ENCODE measurements around the gene POLK.
A peak's percentile ranks its signal among the peaks of the same experiment; 100 is the strongest.
"Not testable (repeated sequence)": the region's sequence is repeated elsewhere in the genome, so short reads cannot be mapped to it uniquely, and the experiment has no call there.

POLK gene

DNA sequence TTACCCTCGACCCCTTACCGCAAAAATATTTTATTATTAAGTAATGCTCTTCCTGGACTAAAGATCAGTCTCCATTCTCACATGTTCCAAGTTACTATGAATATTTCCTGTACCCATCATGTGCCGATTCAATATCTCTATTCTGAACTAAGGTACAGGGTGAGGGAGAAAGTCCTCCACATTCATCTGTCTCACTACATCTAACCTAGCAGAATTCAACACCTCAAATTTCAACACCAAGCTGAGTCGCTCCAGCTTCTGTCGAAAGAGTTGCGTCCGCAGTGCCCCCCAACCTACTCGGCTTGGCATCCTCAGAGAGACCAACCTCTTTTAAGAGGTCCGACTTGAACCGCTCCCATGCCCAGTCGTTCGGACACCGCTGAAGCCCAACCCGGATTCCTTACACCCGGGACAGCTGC, 1.3 kb upstream of the POLK start:
- DNase-seq (ENCODE audit: low read depth in 2 of 2): peak in 1 of 2 donors; percentile 3

GRCh38 chr5:75510836-75511434, 756 bp upstream of the POLK start:
- peak; percentile 1 to 40 for DNase-seq (ENCODE audit: low read depth in 2 of 2)

GRCh38 chr5:75512383-75513074, 838 bp downstream of the POLK start:
- DNase-seq (ENCODE audit: low read depth in 2 of 2): no peak

DNA sequence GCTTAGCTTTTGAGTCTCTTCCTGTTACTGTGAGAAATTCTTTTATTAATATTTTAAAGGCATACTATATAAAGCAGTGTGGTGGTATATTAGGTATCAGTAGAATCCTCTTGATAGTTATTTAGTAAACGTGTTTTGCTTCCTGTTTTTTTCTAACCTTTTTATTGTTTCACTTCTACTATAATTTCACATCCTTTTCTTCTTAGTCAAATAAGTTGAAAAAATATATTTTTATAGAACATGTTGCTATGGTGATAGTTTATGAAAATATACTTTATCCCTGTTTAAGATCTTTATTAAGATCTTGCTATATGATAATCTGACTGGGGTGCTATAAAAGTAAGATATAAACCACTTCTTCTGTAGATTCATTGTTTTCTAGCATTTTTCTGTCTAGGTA, 2.1 kb downstream of the POLK start:
- no peak for DNase-seq (ENCODE audit: low read depth in 2 of 2)

GRCh38 chr5:75514323-75514722, 2.6 kb downstream of the POLK start:
- no peak for DNase-seq (ENCODE audit: low read depth in 2 of 2)

GRCh38 chr5:75519761-75520160, 8.1 kb downstream of the POLK start:
- no peak for DNase-seq (ENCODE audit: low read depth in 2 of 2)

GRCh38 chr5:75521195-75521594, 9.5 kb downstream of the POLK start:
- DNase-seq (ENCODE audit: low read depth in 2 of 2): no peak

DNA sequence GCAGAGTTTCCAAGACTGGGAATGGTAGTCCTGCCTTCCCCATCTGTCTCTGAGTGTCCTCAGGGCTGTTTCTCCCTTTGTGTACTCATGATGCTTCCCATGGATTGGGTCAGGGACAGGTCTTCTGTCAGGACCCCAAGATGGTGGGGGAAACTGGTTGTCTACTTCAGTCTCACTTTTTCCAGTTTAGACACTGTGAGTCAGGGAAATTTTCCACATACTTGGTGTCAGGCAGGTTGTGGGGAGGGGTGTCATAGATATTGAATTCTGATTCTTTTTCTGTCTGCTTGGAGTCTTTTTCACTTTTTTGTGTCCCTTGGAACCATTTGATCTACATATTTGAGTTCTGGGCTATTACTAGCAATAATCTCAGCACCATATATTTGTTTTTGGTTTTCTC, 10.3 kb downstream of the POLK start:
- no peak for DNase-seq (ENCODE audit: low read depth in 2 of 2)

- no peak for DNase-seq (ENCODE audit: low read depth in 2 of 2)
Measured at GRCh38 chr5:75522542-75522941, 10.9 kb downstream of the POLK start.

- DNase-seq (ENCODE audit: low read depth in 2 of 2): no peak
Measured at GRCh38 chr5:75523275-75523674, 11.6 kb downstream of the POLK start.

- no peak for DNase-seq (ENCODE audit: low read depth in 2 of 2)
Measured at GRCh38 chr5:75524071-75524470, 12.4 kb downstream of the POLK start.

DNA sequence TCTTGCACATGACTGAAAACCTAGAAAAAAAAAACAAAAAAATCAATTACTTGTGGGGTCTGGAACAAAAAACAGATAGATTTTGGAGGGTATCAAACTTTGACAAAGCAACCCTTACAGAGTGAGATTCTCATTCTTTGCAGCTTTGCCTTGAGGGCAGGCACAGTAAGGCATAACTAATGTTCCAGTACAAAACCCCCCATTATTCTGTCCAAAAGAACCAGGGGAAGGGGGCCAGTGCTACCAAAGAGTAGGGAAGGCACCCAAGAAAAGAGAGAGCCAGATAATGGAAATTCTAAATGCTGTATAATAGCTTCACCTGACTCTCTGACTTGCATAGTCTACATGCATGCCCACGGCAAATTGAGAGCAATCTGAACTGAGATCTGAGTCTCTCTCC, 12.9 kb downstream of the POLK start:
- DNase-seq (ENCODE audit: low read depth in 2 of 2): no peak

DNA sequence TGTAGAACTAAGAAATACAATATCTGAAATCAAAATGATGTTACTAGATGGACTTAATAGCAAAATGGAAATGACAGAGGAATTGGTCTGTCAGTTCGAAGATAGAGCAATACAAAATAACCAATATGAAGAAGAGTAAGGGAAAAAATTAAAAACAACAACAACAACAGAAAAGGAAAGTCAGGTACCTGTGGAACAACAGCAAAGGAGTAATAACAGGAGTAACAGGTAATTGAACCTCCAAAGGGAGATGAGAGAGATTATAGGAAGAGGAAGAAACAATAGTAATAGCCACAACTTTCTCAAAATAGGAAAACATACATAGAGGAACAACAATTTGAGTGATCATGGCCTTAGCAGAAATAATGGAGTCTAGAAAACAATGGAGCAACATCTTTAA, 13.7 kb downstream of the POLK start:
- no peak for DNase-seq (ENCODE audit: low read depth in 2 of 2)

- no peak for DNase-seq (ENCODE audit: low read depth in 2 of 2)
Measured at GRCh38 chr5:75526070-75526469, 14.4 kb downstream of the POLK start.

- DNase-seq (ENCODE audit: low read depth in 2 of 2): no peak
Measured at GRCh38 chr5:75529185-75529584, 17.5 kb downstream of the POLK start.

DNA sequence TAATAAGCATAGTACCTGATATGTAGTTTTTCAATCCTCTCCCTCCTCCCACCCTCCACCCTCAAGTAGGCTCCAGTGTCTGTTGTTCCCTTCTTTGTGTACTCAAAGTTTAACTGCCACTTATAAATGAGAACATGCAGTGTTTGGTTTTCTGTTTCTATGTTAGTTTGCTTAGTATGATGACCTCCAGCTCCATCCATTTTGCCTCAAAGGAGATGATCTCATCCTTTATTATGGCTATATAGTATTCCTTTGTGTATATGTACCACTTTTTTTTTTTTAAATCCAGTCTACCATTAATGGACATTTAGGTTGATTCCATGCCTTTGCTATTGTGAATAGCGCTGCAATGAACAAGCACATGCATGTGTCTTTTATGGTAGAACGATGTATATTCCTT, 20.5 kb downstream of the POLK start:
- no peak for DNase-seq (ENCODE audit: low read depth in 2 of 2)

- DNase-seq (ENCODE audit: low read depth in 2 of 2): not testable (repeated sequence)
Measured at GRCh38 chr5:75533716-75534115, 22.0 kb downstream of the POLK start.

GRCh38 chr5:75534734-75535133, 23.0 kb downstream of the POLK start:
- DNase-seq (ENCODE audit: low read depth in 2 of 2): no peak

DNA sequence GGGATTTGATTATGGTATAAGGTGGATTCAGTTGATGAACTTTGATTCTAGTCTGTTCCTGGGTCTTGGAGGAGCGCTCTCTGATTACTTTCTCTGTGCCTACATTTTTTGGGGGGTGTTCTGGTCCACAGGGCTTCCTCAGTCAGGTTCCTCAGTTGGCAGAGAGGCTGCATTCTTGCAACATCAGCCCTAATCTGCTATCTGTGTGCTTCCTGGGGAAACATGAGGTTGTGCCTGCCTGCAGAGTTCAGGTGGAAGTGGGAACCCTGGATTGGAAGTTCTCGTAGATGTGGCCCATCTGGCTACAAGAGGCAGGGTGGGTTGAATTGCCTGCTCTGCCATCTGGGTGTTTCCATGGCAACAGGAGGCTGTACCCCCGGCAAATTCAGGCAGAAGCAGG, 24.5 kb downstream of the POLK start:
- DNase-seq (ENCODE audit: low read depth in 2 of 2): no peak

GRCh38 chr5:75536694-75537360, 25.1 kb downstream of the POLK start:
- no peak for DNase-seq (ENCODE audit: low read depth in 2 of 2)

- DNase-seq (ENCODE audit: low read depth in 2 of 2): no peak
Measured at GRCh38 chr5:75538211-75538610, 26.5 kb downstream of the POLK start.

- DNase-seq (ENCODE audit: low read depth in 2 of 2): no peak
Measured at GRCh38 chr5:75545131-75545530, 33.4 kb downstream of the POLK start.

GRCh38 chr5:75546830-75547229, 35.1 kb downstream of the POLK start:
- DNase-seq (ENCODE audit: low read depth in 2 of 2): no peak
